SHP77 treated with DMSO at 0.1 percent for 48 hours (cell line): ENCODE measurements around the gene AGO1.
"Not testable (repeated sequence)": the region's sequence is repeated elsewhere in the genome, so short reads cannot be mapped to it uniquely, and the experiment has no call there.

Experiments
- DNase-seq: peaks from one replicate; lab custom pipeline; 2025; lab: John Stamatoyannopoulos, UW

AGO1 gene

DNA sequence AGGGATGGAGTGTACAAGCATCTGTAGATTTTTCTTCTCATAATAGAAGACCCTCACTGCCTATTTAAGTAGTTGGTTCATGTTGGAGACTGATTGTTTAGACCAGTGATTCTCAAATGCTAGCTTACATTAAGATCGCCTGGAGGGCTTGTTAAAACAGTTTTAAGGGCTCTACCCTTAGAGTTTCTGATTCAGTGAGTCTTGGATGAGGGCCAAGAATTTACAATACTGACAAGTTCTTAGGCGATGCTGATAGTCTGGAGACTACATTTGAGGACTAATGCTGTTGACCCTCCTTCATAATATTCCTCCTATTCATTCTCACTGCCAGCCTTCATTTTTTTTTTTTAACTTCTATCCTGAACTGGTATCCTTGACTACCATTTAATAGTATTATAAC is 32.7 kb downstream of the AGO1 start:
- no peak for DNase-seq

DNA sequence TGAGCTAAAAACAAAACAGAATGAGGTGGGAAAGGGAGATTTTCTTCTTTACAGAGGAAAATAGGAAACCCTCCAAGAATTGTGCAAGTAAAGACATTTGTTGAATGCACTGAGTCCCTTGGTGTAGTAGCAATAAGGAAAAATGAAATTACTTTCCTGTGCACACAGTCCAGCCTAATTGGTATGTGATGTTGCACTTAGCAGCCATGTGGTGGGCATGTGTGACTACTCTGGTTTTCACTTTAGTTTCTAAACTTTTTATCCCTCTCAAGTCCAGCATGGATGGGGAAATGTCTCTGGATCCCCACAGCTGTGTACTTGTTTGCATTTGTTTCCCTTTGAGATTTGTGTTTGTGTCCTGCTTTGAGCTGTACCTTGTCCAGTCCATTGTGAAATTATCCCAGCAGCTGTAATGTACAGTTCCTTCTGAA is 40.8 kb downstream of the AGO1 start:
- DNase-seq: no peak

DNA sequence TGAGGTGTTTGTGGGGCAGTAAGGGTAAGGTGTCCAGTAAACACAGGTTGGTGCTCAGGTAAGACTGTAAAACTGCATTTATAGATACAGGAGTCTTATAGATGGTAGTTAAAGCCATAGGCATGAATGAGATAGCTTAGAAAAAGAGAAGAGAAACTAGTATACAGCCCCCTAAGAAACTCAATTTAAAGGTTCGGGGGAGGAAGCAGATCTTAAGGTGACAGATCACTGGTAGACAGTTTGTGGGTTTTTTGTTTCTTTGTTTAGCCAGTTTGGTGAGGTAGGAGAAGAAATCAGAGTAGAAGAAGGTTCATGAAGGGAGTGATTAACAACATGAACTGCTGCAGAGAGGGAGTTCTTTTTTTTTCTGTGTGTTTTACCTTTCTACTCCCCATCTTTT is 41.8 kb downstream of the AGO1 start:
- no peak for DNase-seq

DNA sequence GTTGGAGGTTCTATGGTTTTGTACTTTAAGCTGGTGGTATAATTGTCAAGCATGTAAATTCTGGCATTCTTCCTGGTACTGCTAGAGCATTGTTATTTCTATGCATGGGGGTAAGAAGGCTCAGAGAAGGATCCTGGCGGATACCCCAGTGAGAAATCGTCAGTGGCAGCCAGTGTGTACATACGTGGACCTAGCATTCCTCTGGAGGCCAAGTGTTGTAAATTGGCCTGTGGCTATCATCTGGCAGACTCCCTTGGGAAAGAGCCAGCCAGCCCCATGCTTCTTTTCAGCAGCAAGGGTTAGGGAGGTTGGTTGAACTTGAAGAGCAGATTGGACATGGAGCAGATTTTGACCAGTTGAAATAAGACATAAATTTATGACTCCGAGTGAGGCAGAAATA is 42.7 kb downstream of the AGO1 start:
- DNase-seq: no peak

DNA sequence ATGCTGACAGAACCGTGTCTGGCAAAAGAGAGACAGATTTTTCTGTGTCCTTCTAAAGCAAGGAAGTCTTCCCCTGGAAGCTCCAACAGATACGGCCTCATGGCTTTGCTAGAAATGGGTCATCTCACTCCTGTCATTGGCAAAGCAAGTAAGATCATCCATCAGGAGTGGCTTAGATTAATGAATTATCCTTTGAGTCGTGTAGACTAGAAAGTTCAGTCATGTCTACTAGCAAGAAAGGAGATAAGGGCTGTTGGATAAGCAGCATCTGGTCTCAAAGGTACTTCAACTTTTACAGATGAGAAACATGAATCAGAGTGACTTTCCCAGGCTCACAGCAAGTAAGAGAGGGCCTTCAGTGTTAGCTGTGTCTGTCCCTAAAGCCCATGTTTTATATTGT is 44.5 kb downstream of the AGO1 start:
- DNase-seq: no peak

GRCh38 chr1:35929730-35930592 is 47.0 kb downstream of the AGO1 start:
- no peak for DNase-seq

- peak; percentile 64 for DNase-seq
Measured at GRCh38 chr1:35930593-35931445, 47.8 kb downstream of the AGO1 start, which contains the start of gene AGO3. TSS of gene AGO3 (plus strand) at chr1:35931105. CDS start at chr1:35931427, 322 bp downstream.

DNA sequence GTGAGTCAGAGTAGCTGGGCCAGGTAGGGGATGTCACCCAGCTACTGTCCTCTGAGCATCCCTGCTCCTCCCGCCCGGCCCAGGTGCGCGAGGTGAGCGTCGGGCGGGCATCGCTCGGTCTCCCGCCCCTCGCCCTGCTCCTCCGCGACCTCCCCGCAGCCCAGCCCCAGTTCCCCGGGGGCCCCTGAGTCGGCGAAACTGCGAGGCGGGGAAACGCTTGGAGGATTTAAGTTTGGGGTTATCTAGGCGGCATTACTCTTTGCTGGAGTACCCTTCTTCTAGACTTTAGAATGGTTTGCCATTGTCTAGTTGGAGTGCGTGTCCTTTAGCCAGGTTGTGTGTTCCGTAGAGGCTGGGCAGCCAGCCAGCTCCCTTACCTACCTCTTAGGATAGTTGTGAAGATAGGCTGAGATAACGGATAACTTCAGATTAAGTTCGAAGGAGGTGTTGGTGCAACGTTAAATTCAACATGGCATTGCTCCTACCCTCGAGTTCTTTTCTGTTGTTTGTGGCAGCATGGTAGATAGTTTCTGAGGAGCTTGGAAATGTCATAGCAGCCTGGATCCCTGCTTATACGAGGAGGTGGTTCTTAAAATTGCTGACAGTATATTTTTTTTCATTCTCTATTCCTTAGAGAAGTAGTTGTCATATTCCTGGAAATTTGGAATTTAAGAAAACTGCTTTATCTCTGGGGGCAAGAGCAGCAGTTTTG is 48.6 kb downstream of the AGO1 start:
- no peak for DNase-seq

GRCh38 chr1:35932158-35932636 is 49.2 kb downstream of the AGO1 start:
- DNase-seq: no peak

DNA sequence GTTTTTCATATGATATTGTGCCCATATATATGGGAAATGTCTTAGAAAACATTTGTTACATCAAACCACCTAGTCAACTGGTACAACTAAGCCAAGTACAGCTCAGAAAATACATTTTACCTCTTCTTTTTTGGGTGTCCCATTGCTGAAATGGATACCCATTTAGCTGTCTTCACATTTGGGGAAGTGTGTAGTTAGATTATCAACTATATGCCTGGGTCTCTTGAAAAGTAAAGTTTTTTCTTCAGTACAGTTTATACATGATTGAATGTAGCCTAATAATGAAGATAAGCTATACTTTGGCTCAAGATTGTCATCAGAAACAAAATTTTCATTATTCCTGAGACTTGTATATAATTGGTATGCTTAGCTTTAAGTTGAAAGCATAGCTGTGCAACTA is 49.9 kb downstream of the AGO1 start:
- no peak for DNase-seq

DNA sequence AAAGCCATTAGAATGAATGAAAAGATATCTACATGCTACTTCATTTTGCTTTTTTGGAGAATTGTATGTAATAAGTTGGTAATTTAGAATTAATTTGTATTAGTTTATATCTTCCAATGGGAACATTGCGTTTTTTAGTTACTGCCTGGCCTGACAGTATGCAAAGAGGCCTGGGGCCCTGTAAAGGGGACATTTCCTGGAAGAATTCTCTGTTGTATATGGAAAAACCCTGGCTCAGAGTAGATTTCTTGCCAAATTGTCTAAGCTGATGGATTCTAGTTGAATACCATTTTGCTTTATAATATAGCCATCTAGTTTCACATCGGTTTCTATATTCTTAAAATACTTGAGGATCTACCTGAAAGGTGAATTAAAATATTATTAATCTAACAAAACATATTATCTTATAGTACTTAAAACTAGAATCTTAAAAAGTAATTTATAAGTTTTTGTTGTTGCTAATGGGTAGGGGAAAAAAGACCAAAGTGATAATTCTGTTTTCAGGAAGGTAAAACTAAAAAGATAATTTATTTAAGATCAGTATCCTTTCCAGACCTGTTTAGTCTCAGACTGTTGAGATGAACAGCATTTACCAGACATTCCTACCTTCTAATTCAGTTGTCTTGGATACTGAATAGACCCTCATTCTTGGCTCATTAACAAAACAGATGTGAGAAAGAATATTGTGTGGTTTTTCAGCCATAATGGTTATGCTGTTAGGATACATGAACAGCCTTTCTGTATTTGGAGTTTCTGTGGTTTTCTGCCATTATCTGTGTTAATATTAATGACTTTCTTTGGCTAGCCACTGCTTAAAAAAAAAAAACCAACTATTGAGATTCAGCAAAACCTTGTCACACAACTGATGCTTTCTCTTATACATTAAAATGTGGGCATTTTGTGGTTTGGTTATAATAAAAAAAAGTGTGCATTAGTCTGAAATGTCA is 52.7 kb downstream of the AGO1 start:
- DNase-seq: no peak

- no peak for DNase-seq
Measured at GRCh38 chr1:35936838-35937237, 53.8 kb downstream of the AGO1 start.

- DNase-seq: no peak
Measured at GRCh38 chr1:35939484-35939883, 56.5 kb downstream of the AGO1 start.

DNA sequence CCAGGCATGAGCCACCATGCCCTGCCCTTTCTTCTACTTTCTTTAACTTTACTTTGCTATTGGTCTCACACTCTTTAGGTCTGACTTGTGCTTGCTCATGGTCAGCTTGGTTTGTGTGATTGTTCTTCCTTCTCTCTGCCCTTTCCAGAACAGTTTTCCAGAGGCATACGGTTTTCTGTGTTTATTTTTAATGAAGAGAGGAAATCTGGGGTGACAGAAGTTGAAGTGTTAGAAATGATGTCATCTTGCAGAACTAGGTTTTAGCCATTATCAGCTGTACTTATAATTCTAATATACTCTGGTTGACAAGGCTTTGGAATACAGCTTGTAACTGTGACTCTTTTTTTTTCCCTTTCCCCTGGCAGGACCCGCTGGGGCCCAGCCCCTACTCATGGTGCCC is 62.3 kb downstream of the AGO1 start:
- no peak for DNase-seq

GRCh38 chr1:35947547-35947946 is 64.5 kb downstream of the AGO1 start:
- no peak for DNase-seq

- DNase-seq: no peak
Measured at GRCh38 chr1:35958558-35958957, 75.5 kb downstream of the AGO1 start.

DNA sequence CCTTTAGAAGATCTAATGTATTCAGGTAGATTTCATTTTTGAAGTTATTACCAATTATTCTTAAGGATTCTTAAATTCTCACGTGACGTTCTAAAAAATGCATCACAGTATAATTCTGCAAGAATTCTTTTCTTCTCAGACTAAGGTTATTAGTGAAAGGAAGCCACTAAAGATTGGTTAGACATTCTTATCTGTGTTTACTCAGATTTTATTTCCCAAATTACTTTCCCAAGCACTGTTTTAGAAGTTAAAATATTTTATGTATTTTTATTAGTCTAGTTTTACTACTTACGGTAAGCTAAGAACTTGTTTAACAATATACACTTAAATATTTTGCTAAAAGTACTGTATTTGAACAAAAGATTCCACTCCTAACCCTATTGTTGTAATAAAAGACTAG is 76.3 kb downstream of the AGO1 start:
- no peak for DNase-seq

- no peak for DNase-seq
Measured at GRCh38 chr1:35962952-35963351, 79.9 kb downstream of the AGO1 start.

DNA sequence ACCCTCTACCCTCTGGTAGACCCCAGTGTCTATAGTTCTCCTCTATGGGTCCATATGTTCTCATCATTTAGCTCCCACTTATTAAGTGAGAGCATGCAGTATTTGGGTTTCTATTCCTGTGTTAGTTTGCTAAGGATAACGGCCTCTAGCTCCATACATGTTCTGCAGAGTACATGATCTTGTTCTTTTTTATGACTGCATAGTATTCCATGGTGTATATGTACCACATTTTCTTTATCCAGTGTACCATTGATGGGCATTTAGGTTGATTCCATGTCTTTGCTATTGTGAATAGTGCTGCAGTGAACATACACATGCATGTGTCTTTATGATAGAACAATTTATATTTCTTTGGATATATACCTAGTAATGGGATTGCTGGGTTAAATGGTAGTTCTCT is 81.3 kb downstream of the AGO1 start:
- DNase-seq: not testable (repeated sequence)

DNA sequence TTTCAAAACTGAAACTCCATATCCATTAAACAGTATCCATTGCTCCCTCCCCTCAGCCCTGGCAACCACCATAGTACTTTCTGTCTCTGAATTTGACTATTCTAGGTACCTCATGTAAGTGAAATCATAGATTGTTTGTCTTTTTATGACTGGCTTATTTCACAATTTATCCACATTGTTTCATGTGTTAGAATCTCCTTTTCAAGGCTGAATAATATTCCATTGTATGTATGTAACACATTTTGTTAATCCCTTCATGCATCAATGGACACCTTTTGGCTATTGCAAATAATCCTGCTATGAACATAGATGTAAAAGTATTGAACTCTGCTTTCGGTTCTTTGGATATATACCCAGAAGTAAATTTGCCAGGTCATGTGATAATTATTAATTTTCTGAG is 85.4 kb downstream of the AGO1 start:
- DNase-seq: no peak

- DNase-seq: no peak
Measured at GRCh38 chr1:35971601-35972000, 88.6 kb downstream of the AGO1 start.
